Spleen (tissue), 7 donors: ENCODE measurements around the gene PRRX2.

Experiments
- CTCF ChIP-seq, 11 experiments: fragments of 200-600 bp in 7 of 11; fragments of 450-650 bp in 4 of 11; sonication (generic) in 4 of 11; IDR thresholded peaks in 8 of 11; conservative IDR thresholded peaks in 3 of 11; 1 replicate in 7 of 11; 2 replicates in 4 of 11; pipeline versions ENCODE4 v1.4.0 to v1.8.0; 2016 to 2021; ENCODE audit warnings: antibody characterized with exemption in 11 of 11, inconsistent platforms in 4 of 11, mild to moderate bottlenecking in 1 of 11
- POLR2A ChIP-seq, 3 donors: fragments of 450-650 bp; IDR thresholded peaks; one replicate each; pipeline ENCODE4 v1.5.1; 2017; ENCODE audit warnings: antibody characterized with exemption in 3 of 3, mild to moderate bottlenecking in 1 of 3
- POLR2AphosphoS5 ChIP-seq, 3 donors: sonication (generic); formaldehyde crosslinking; IDR thresholded peaks; one replicate each; pipeline ENCODE4 v1.5.1; 2017; ENCODE audit warnings: antibody characterized with exemption in 3 of 3
- donor health status: DM: no; HTN: no; CAD: no; lungs with moderate emphysema.
- donor health status: DM: no; HTN: no; CAD: no.
- donor health status: DM: no; HTN: no; CAD: no.

- TF ChIP-seq CTCF (IDR thresholded peaks at IDR 0.05 in 8 of 11, conservative IDR thresholded peaks at IDR 0.05 in 3 of 11) (no peak), POLR2A (IDR thresholded peaks at IDR 0.05) (no peak), POLR2AphosphoS5 (IDR thresholded peaks at IDR 0.05) (no peak)
These were observed 14.1 kb downstream of the PRRX2 start for GRCh38 chr9:129679537-129679936.
